Loucy (cell line): ENCODE measurements around the gene POLR2H.

Experiments used
- EZH2phosphoT487 ChIP-seq: fragments of 200-600 bp; IDR thresholded peaks from 2 replicates; pipeline ENCODE4 v1.6.1; 2018; ENCODE audit warnings: antibody characterized with exemption, mild to moderate bottlenecking, moderate library complexity, borderline replicate concordance
- TF ChIP-seq, protein P1 (sequence below): fragments of 200-600 bp; sonication (generic); conservative IDR thresholded peaks from 2 replicates; pipeline ENCODE4 v1.5.1; 2014; ENCODE audit warnings: mild to moderate bottlenecking, antibody characterized with exemption, low read length

DNA sequence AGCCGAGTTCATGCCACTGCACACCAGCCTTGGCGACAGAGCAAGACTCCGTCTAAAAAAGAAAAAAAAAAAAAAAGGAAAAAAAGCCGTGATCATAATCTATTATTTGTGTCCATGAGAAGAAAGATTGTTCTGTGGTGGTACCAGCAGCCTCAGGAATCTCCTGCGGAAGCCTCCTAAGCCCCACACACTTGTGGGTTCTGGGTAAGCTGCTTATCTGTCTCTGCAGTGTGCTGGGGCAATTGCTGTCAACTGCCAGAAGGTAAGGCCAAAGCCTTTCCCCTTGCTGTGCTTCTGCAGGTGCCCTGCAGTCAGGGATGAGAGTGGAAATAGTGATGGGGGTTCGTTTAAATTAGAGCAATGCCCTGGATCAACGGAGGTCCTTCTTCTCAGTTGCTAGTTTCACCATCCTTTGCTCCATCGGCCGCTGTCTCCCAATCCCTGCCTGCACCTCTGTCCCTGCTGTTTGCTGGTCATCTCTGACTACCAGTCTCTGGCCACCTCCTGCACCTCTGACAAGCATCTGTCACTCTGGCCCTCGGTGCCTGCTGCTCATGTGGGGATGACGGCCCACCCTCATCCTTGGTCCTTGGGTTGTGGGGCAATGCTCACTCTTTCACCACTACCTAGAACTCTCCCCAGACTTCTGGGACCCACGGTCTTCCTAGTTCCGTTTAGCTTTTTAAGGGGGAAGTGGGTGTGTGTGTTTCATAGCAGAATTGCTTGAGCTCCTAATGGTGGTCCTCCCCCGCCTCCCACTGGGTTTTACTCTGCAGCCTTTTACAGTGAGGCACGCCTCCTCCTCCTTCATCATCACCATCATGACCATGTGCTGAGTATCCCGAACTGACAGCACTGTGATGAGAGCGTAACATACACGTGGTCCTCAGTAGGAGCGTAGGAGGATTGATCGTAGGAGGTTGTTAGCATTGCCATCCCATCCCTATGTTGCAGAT, 43.8 kb downstream of the POLR2H start:
- TF ChIP-seq, protein P1, sequence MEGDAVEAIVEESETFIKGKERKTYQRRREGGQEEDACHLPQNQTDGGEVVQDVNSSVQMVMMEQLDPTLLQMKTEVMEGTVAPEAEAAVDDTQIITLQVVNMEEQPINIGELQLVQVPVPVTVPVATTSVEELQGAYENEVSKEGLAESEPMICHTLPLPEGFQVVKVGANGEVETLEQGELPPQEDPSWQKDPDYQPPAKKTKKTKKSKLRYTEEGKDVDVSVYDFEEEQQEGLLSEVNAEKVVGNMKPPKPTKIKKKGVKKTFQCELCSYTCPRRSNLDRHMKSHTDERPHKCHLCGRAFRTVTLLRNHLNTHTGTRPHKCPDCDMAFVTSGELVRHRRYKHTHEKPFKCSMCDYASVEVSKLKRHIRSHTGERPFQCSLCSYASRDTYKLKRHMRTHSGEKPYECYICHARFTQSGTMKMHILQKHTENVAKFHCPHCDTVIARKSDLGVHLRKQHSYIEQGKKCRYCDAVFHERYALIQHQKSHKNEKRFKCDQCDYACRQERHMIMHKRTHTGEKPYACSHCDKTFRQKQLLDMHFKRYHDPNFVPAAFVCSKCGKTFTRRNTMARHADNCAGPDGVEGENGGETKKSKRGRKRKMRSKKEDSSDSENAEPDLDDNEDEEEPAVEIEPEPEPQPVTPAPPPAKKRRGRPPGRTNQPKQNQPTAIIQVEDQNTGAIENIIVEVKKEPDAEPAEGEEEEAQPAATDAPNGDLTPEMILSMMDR = no peak
- TF ChIP-seq EZH2phosphoT487 = no peak
